HG03460 (cell line): Measurements from ENCODE around the gene BICC1.

ENCODE experiments used
- ATAC-seq: cut with Tn5 transposase; IDR thresholded peaks from one replicate; pipeline ENCODE4 v1.9.1; 2021; ENCODE audit not compliant: unreplicated experiment

The BICC1 gene

DNA sequence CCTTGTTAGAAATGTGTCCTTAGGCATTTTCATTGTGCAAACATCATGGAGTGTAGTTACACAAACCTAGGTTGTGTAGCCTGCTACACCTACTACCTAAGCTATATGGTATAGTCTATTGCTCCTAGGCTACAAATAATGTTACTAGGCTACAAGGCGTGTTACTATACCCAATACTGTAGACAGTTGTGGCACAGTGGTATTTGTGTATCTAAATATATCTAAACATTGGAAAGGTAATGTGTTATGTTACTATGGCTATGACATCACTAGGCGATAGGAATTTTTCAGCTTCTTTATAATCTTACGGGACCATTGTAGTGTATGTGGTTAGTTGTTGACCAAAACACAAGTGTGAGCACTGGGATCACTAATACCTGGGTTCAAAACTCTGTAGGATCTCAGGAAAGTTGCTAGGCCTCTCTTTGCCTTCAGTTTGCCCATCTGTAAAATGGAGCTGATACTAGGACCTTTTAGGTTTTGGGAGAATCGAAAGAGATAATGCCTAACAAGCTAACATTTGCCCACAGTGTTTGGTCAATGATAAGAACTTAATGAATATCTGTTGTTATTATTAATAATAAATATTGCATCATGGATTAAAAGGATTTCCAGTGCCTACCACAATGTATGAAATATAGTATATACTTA, 2.7 kb downstream of the BICC1 start:
- ATAC-seq = no peak

DNA sequence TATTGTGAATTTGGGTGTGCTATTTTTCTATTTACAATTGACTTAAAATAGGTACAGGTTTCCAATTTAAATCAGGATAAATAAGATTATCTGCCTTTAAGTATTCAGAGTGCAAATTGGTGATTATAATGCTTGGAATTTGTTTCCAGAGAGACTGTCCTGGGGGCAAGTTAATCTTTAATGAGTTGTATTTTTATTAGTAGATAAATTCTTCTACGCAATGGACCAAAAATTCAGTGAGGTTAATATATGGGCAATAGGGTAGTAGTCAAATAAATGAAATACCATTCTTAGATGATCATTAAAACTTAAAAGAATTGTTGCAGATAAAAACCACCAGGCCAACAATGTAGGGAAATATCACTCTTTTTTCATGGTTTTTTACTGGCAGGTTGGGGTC, 3.4 kb downstream of the BICC1 start:
- ATAC-seq = no peak

DNA sequence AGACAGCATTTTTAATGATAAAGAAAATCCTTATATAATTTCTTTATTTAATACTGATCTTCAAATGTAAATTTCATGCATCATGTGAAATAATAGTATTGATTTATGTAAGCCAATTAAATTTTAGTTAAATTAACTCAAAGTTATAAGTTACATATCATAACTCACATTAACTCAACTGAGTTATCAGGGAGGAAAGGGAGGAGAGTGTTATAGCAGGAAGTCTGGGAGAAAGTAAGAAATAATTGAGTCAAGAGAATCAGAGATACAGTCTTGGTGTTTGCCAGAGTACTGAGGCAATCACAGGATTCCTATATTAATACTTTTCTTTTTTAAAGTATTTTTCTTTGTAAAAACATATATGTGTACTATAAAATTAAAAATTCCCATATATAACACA, 4.0 kb downstream of the BICC1 start:
- no peak for ATAC-seq

DNA sequence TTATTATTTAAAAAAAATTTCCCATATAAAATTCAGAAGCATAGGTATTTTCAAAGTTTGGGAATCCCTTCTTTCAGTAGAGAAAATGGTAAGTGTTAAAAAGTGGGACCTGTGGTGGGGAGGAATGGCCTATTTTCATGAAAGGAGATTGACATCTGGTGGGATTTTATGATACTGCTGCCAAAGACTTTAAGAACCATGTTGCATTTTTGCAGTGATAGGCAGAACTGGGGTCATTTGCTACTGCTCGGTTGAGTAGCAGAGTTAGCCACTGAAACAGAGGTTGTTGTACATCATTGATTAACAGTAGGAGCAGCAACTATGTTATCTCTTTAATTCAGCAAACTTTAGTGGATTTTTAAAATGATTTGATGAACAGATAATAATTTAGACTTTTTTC, 4.4 kb downstream of the BICC1 start:
- ATAC-seq = no peak

DNA sequence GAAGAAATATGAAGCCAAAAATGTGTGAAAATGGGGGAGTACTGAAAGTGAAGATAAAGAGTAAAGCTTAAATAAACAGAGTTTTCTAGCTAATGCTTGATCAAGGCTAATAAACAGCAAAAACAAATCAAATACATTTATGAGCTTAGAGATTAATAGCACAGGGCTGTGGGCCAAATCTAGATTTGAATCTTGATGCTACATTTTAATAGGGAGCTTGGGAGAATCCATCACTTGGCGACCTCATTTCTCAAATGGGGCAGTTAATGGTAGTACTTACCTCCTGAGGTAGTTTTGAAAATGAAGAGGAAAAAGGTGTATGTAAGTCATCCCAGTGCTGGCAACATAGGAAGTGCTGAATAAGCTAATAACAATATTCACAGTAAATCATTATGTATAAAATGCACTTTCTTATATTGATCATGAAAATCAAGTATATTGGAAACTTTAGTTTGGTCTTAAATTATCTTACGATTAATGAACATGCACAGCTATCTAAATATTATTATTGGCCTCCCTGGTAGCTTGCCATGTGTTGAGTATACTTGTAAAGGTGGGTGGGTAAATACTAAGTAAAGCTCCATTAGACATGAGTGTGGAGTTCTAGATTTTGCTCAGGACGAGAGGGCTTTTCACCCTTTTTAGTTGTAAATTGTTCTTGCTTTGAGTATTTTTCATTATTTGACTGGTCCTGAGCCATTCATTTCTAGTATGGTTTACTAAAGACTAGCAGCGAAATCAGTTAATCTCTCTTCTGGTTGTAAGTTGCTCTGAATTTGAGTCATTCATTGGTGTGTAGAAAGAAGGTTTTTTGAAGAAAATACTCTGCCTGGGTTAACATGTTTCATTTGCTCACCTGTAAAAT, 5.1 kb downstream of the BICC1 start:
- no peak for ATAC-seq

DNA sequence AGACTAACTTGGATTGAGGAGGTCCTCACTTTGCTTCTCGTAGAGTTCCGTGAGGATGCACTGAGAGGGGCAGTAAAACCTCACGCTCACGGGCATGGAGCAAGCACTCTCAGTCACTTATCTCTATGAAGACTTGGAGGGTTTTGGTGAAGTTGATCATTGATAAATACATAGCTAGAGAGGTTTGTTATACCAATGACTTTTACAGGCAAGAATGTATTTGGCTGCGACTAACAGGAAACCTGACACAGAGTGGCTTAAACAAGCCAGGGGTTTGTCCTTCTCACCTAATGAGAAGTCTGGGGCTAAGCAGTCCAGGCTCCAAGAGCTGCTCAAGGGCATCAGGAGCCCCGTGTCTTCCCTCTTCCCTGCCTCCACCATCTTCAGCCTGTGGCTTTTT, 6.1 kb downstream of the BICC1 start:
- ATAC-seq = no peak

DNA sequence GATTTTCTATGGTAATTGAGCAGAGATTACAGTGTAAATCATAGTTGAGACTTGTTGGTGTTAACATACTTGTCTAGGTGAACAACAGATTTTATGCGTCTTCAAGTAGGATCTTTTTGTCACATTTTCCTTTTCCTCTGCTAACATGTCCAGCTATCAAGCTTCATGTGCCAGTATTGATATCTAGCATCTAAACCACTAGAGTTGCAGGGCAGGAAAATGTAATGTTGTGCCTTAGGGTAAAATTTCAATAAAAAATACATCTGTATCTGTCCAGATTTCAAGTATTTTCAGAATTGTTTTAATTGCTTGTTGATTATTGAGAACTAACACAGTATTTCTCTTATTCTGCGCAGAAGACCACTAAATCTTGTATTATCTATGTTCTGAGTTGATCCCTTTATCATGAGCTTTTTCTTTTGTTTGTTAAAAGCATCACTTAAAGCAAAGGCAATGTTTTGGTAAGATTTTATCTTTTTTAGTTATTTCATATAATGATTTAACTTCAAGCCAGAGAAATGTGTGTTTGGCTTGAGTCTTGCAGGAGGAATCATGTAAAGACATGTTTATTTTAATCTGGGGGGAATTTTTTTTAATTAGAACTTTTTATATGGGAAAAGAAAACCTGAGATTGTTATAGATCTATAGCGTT, 16.5 kb downstream of the BICC1 start:
- no peak for ATAC-seq

DNA sequence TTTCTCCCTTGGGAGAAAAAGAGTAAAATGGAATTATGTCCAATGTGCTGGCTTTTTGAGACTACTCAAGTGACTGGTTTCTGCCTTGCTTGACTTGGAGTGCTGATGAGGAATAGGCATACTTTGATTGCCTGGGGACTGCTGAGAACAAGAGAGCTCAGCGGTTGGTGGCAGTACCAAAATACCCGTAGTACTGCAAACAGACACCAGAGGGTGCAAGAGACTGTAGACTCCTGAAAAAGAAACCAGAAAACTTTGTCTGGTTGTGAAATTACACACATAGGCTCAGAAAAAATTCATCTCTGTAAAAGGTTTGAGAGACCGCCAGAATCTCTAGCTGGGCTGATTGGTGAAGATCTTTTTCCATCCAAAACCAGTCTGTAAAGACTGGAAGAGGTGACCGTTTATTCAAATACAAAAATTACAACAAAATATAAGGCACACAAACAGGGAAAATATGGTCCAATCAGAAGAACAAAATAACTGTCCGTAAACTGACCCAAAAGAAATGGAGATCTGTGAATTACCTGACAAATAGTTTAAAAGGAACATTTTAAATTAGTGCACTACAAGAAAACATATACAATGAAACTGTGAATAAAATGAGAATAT, 18.5 kb downstream of the BICC1 start:
- peak; percentile 98 for ATAC-seq

DNA sequence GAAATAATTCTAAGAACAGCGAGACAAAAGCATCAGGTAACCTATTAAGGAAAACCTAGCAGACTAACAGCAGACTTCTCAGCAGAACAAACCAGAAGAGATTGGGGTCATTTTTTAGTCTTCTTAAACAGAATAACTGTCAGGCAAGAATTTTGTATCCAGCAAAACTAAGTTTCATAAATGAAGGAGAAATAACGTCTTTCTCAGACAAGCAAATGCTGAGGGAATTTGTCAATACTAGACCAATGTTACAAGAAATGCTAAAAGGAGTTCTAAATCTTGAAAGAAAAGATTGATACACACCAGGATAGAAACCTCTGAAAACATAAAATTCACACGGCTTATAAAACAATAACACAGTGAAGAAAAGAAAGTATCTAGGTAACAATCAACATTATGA, 22.6 kb downstream of the BICC1 start:
- no peak for ATAC-seq

DNA sequence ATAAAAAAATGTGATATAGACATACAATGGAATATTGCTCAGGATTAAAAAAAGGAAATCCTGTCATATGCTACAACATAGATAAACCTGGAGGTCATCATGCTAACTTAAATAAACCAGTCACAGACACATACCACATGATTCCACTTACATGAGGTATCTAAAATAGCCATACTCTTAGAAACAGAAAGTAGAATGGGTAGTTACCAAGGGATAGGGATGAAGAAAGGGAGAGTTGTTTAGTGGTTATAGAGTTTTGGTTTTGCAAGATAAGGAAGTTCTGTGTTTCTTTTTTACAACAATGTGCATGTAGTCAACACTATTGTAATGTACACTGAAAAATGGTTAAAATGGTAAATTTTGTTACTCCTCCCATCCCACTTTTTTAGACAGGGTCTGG, 30.5 kb downstream of the BICC1 start:
- ATAC-seq = no peak

DNA sequence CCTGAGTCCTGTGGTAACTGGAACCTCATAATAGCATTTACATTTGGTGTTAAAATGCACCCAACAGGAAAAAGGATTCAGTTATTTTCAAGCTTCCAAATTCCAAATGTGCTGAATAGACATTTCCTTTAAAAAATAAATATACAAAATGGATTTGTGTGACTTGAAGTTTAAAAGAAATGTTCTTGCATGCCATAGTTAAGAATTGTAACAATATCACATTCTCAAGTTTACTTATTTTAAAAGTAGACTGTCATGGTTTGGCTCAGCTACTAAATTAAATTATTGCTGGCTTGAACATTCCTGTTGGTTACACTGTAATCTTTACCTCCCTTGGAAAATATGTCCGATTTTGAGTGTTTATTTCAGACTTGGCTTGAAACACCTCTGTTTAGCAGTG, 31.5 kb downstream of the BICC1 start:
- no peak for ATAC-seq

DNA sequence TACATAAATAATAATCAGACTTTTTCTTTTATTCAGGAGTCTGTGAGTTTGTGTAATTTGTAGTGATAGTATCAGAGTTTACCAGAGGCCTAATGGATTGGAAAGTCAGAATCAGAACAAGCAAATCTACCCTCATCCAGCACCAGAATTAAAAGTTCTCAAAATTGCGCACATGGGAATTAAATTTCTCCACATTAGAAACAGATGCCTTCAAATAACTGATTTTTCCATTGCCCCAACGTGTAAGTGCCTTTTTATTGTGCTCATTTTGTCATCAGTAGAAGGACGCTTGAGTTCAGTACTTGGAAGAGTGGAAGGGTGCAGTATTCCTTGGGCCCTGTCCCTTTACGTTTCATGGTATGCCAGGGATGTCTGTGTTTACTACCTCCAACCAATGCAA, 32.8 kb downstream of the BICC1 start:
- no peak for ATAC-seq

DNA sequence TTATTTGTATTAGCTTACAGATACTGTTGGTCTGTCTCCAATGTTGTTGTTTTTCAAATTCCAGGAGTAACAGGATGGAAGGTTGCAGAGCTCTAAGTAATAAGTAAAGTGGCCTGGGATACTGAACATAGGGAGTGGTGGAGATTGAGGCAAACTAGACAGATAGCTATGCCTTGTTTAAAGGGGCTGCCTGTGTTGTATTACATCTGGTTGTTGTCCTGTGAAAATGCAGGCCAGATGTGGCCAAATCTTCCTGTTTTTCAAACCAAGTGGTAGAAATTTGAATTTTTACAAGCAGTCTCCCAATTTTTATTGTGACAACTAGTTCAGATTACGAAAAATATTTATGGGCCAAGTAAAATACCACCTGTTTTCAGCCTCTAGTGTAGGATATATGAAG, 33.5 kb downstream of the BICC1 start:
- ATAC-seq = no peak

DNA sequence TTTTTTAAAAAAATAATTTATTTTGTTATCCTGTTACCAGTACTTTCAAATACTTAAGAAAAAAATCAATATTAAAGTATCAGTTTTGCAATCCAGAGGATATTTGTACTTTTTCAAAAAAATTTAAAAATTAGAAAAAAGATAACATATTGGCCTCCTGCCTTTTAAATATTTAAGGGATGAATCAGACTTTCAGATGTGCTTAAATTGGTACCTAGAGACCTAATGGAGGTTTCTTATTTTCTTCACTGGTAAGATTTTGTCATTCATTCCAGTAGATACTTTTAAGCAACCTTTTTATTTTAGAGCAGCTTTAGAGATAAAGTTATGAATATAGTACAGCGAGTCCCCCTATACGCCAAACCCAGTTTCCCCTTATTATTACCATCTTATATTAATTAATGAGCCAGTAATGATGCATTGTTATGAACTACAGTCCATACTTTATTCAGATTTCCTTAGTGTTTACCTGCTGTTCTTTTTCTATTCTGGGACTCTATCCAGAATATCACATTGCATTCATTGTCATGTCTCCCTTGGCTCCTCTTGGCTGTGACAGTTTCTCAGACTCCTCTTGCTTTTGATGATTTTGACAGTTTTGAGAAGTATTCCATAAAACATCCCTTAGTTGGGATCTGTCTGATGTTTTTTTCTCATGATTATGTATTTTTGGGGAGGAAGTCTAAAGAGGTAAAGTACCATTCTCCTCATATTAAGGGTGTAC, 34.2 kb downstream of the BICC1 start:
- ATAC-seq = no peak

DNA sequence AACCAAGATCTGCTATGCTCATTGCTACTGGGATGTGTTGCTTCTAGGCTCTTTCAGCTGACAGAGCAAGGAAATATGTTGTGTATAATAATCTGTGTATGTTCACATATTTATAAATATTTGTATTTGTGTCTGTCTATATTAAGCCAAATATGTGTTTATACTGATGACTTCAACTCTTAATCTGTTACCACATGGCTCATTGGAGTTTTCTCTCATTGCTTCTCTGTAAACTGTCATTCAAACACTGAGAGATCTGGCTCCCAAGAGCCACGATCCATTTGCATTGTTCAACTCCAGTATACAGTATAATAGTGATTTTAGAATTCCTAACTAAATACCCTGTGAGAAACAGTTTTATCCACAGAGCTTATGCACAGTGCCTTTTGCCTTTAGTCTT, 35.3 kb downstream of the BICC1 start:
- ATAC-seq = no peak

DNA sequence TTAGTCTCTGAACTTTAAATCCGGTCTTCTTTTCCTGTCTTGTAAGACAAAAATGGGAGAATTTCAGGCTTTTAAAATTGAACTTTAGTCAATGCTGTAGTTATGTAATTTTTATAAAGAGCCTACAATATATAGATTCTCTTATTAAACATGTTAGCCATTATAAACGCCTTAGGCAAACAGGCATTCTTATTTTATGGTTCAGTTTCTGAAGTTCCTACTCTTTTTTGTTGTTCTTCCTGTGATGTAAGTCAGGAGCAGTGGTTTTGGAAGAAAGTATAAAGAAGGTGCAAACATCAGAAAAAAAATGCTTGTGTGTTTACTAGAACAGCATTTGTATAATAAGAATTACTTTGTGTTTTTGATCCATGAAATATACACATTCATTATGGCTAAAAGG, 41.6 kb downstream of the BICC1 start:
- ATAC-seq = no peak

DNA sequence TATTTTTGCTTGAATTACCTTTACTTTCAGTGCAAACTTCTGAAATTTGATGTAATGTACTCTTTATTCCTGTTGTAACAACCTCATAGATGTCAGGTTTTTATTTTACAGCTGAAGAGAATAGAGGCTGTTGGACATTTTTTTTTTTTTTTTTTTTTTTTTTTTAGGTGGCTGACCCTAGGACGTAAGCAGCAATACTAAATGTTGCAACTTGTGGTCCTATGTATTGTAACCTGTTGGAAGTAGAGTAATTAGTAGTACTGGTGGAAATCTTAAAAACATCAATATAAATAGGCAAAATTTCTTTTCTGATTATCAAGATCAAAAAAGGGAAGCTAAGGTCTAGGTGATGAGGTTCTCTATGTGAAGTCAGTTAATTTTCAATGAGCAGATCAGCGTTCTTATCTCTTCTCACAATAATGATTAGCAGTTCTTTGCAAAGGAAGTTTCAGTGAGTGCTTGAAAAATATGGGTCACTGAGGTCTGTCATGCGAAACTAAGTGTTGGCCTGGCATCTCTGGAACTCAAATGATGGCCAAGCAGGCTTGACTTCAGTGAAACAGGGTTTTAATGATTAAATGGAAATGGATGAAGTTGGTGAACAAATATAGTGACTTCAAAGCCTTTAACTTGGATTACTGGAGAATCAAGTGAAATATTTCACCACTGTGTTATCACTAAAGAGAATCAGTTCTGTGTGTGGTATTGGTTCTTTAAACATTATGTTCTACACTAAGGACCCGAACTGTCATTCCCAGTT, 42.7 kb downstream of the BICC1 start:
- ATAC-seq = no peak

DNA sequence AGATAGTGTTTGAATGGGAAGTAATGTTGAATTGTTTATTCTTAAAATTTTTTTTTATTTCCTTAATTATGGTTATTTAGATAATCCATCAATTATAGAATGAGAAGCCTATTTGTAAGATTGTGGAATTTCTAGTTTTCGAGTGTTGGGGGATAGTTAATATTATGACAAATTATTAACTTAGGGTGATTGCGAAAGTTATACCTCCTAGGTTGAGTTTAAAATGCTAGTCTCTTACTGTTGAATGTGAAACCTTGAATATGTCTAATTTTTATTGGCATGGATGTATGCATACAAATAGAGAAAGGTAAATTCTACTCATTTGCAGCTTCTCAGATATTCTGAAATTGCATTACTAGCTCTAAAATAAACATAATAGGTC, 43.2 kb downstream of the BICC1 start:
- ATAC-seq = no peak

DNA sequence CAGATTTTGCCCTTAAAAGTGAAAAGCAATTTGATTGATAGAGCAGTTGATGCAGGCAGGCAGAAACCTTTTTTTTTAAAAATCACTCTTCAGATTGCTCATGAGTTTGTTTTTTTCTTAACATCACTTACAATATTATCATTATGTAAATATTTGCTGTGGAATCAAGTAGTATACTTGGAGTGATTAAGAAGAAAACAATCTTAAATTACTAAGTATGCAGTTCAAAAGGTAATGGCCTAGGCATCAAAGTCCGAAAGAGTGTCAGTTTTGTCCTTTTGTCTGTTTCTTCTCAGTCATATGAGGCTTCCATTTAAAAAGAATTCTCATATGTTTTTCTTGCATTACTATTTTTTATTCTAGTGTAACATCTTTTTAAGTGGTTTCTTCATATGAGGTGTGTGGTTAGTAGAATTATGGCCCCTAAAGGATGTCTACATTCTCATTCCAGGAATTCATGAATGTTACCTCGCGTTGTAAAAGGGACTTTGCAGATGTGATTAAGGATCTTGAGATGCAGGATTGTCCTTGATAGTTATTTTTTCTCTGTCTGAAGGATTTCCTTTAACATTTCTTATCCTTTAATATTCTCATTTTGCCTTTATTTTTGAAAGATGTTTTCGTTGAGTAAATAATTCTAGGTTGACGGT, 44.0 kb downstream of the BICC1 start:
- ATAC-seq = no peak

DNA sequence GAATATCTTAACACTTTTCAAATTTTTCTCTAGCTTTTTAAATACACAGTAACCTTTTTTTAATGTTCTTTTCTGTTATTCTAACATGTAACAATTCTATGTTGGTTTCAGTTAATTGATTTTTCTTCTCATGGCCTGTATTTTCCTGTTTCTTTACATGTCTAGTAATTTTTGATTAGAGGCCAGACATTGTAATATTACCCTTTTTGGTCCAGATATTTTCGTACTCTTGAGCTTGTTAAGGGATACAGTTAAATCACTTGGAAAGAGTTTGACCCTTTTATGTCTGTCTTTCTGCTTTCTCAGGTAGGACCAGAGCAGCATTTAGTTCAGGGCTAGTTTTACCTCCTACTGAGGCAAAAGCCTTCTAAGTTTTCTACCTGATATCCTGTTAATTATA, 45.0 kb downstream of the BICC1 start:
- ATAC-seq = no peak
